T-helper 1 cell treated with Interleukin-12 subunit alpha and Interleukin-12 subunit beta and Interleukin-4 antibody, amounts not matched to agents 30 ng/mL and 1 ng/mL, for 36 hours (primary cell): ENCODE measurements around the gene DYNLT2B. TPM values are rescaled to one million over a fixed set of nuclear protein-coding genes. Genes with fewer than 3 reads are reported as not detected.
"Not testable (repeated sequence)": the region's sequence is repeated elsewhere in the genome, so short reads cannot be mapped to it uniquely, and the experiment has no call there.

ENCODE experiments used
- intact Hi-C: fragments of 100-400 bp; cut with micrococcal nuclease; formaldehyde crosslinking; loops from one replicate; pipeline ENCODE4 v1.15.1; 2024
- total RNA-seq: library from RNA; stranded (reverse); gene quantifications from 2 replicates; pipeline ENCODE4 v1.2.3, GENCODE V29; 2022

DYNLT2B gene
- total RNA-seq, 1 donor from 2014 or later, result 17.2 TPM

GRCh38 chr3:196327405-196327804, 9.4 kb upstream of the DYNLT2B start:
- intact Hi-C loops, result no loop called here

- intact Hi-C loops, result no loop called here
Observed at GRCh38 chr3:196326936-196327335, 8.9 kb upstream of the DYNLT2B start.

- intact Hi-C loops, result no loop called here
Observed at GRCh38 chr3:196323691-196324090, 5.7 kb upstream of the DYNLT2B start.

GRCh38 chr3:196323016-196323415, 5.0 kb upstream of the DYNLT2B start:
- intact Hi-C loops, result no loop called here

- intact Hi-C loops, result no loop called here
Observed at GRCh38 chr3:196321162-196321561, 3.1 kb upstream of the DYNLT2B start.

GRCh38 chr3:196320137-196320536, 2.1 kb upstream of the DYNLT2B start:
- intact Hi-C loops, result no loop called here

- intact Hi-C loops, result loop anchor here (5.0 to 10.0 kb wide), 3 partner anchors 40 to 398 kb away; partner anchors contain the start of genes CEP19, PIGX and SMCO1
Observed at GRCh38 chr3:196316799-196317686, 997 bp downstream of the DYNLT2B start.

- intact Hi-C loops, result loop anchor here (5.0 to 10.0 kb wide), 3 partner anchors 41 to 399 kb away; partner anchors contain the start of genes CEP19, PIGX and SMCO1
Observed at GRCh38 chr3:196315821-196316220, 2.2 kb downstream of the DYNLT2B start.

- intact Hi-C loops, result loop anchor here (10.0 kb wide), 1 partner anchor 400 kb away; the partner anchor contains the start of genes CEP19 and PIGX
Observed at GRCh38 chr3:196314597-196314996, 3.4 kb downstream of the DYNLT2B start.

- intact Hi-C loops, result loop anchor here (10.0 kb wide), 1 partner anchor 401 kb away; the partner anchor contains the start of genes CEP19 and PIGX
Observed at GRCh38 chr3:196314086-196314485, 4.0 kb downstream of the DYNLT2B start.

- intact Hi-C loops, result not testable (repeated sequence)
Observed at GRCh38 chr3:196302960-196303359, 15.1 kb downstream of the DYNLT2B start.

GRCh38 chr3:196302551-196302950, 15.5 kb downstream of the DYNLT2B start:
- intact Hi-C loops, result not testable (repeated sequence)

- intact Hi-C loops, result no loop called here
Observed at GRCh38 chr3:196298521-196298920, 19.5 kb downstream of the DYNLT2B start.

GRCh38 chr3:196292286-196292923, 25.6 kb downstream of the DYNLT2B start:
- intact Hi-C loops, result no loop called here

- intact Hi-C loops, result no loop called here
Observed at GRCh38 chr3:196288141-196288460, 29.9 kb downstream of the DYNLT2B start.

GRCh38 chr3:196287440-196288140, 30.4 kb downstream of the DYNLT2B start, which contains the start of gene PCYT1A:
TSS of gene PCYT1A (minus strand) at chr3:196287726. CDS start at chr3:196270531, 17,195 bp downstream.
- intact Hi-C loops, result loop anchor here (1.0 kb wide), 6 partner anchors 8 to 655 kb away; partner anchors contain the start of genes DYNLT2B, NCBP2 and UBXN7

- intact Hi-C loops, result loop anchor here (1.0 kb wide), 6 partner anchors 8 to 655 kb away; partner anchors contain the start of genes DYNLT2B, NCBP2 and UBXN7
Observed at GRCh38 chr3:196287090-196287439, 31.0 kb downstream of the DYNLT2B start.

- intact Hi-C loops, result no loop called here
Observed at GRCh38 chr3:196284396-196284795, 33.6 kb downstream of the DYNLT2B start.

- intact Hi-C loops, result no loop called here
Observed at GRCh38 chr3:196281962-196282361, 36.1 kb downstream of the DYNLT2B start.

GRCh38 chr3:196280689-196281440, 37.2 kb downstream of the DYNLT2B start:
- intact Hi-C loops, result loop anchor here (1.0 kb wide), 1 partner anchor 28 kb away; no protein-coding TSS in a partner anchor
